Measurements from ENCODE around the gene HOXA13. TPM values are rescaled to one million over a fixed set of nuclear protein-coding genes. Genes with fewer than 3 reads are reported as not detected.
A peak's percentile ranks its signal among the peaks of the same experiment; 100 is the strongest.

The HOXA13 gene
- total RNA-seq, 1 experiment from 2014 or later = not detected

DNA sequence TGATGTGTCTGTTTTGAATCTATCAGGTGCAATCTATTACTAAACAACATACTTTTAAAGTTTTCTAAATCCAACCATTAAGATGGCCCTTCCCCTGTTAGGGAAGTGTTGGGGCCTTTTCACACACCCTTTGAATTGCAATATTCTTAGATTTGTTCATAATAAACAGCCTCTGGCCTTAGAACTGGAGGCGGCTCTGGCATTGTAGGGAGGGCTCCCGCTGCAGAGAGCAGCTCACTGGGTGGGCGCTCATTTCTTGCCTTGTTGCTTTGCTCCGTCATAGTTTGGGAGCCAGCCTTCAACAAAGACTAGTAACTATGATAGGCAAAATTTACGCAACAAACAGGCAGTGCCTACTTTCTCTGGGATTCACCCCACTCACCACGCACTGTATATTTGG lies 21.5 kb downstream of the HOXA13 start:
- no peak overlapping the region for H3K18ac ChIP-seq (ENCODE audit: insufficient read length, low read depth, low read length)
- no peak overlapping the region for H3K27ac Mint-ChIP-seq
- no peak overlapping the region for H4K5ac ChIP-seq (ENCODE audit: insufficient read length, low read depth, low read length)
- no peak overlapping the region for H3K56ac ChIP-seq (ENCODE audit: insufficient read length, low read depth, low read length)
- H3K4me2 ChIP-seq (ENCODE audit: insufficient read depth, insufficient read length, low read length) = no peak overlapping the region
- H3K36me3 Mint-ChIP-seq (ENCODE audit: insufficient read depth in 1 of 3, low read depth in 3 of 3) = no peaks in the 10 kb centered on the region; a peak in 2 of 7 replicates
- no peak overlapping the region for H4K91ac ChIP-seq (ENCODE audit: insufficient read length, low read depth, low read length)
- no peaks in the 10 kb centered on the region for H3K9me3 ChIP-seq (ENCODE audit: control insufficient read depth, low read depth, low read length)
- H3K27ac ChIP-seq (ENCODE audit: insufficient read length, low read depth, low read length) = no peak overlapping the region
- peaks cover 98% of the 10 kb centered on the region for H3K27me3 Mint-ChIP-seq (ENCODE audit: low read depth)
- no peak overlapping the region for H3K9ac ChIP-seq (ENCODE audit: extremely low read depth, insufficient read length, low read length)
- peaks cover 2 to 14% of the 10 kb centered on the region in 2 experiments; a peak in 1 of 5 replicates for H3K9me3 Mint-ChIP-seq
- no peaks in the 10 kb centered on the region for H3K79me1 ChIP-seq (ENCODE audit: insufficient read depth, low read depth, low read length, poor library complexity, severe bottlenecking)
- TF ChIP-seq, protein P1, sequence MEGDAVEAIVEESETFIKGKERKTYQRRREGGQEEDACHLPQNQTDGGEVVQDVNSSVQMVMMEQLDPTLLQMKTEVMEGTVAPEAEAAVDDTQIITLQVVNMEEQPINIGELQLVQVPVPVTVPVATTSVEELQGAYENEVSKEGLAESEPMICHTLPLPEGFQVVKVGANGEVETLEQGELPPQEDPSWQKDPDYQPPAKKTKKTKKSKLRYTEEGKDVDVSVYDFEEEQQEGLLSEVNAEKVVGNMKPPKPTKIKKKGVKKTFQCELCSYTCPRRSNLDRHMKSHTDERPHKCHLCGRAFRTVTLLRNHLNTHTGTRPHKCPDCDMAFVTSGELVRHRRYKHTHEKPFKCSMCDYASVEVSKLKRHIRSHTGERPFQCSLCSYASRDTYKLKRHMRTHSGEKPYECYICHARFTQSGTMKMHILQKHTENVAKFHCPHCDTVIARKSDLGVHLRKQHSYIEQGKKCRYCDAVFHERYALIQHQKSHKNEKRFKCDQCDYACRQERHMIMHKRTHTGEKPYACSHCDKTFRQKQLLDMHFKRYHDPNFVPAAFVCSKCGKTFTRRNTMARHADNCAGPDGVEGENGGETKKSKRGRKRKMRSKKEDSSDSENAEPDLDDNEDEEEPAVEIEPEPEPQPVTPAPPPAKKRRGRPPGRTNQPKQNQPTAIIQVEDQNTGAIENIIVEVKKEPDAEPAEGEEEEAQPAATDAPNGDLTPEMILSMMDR (conservative IDR thresholded peaks at IDR 0.05) = no peak
- no peaks in the 10 kb centered on the region for H3K23me2 ChIP-seq (ENCODE audit: insufficient read length, low read depth, low read length, poor library complexity, severe bottlenecking)
- H3K4me1 ChIP-seq (ENCODE audit: insufficient read depth, low read length) = no peaks in the 10 kb centered on the region
- H2BK5ac ChIP-seq (ENCODE audit: insufficient read length, low read length) = no peak overlapping the region
- no peak overlapping the region for H3T11ph ChIP-seq (ENCODE audit: low read length)
- H3K27me3 ChIP-seq (ENCODE audit: insufficient read depth, low read length) = peaks cover 98% of the 10 kb centered on the region
- no peak overlapping the region for H3K4ac ChIP-seq (ENCODE audit: low read depth, low read length)
- no peak overlapping the region for H2BK12ac ChIP-seq (ENCODE audit: insufficient read length, low read depth, low read length)
- no peak overlapping the region for H3K4me3 Mint-ChIP-seq
- no peak overlapping the region for H2BK120ac ChIP-seq (ENCODE audit: low read depth, low read length, poor library complexity, severe bottlenecking)
- WGBS (ENCODE audit: extremely low coverage, insufficient read length, low lambda C conversion rate) = no CpG with 5 or more reads among the region's 6 CpGs
- H3K14ac ChIP-seq (ENCODE audit: insufficient read depth, low read length) = no peak overlapping the region
- no peaks in the 10 kb centered on the region for H3K79me2 ChIP-seq (ENCODE audit: insufficient read depth, low read length)
- no peak overlapping the region for H2BK15ac ChIP-seq (ENCODE audit: low read depth, low read length)
- no peaks in the 10 kb centered on the region for H4K20me1 ChIP-seq (ENCODE audit: control insufficient read depth, insufficient read depth, insufficient read length)
- H3K23ac ChIP-seq (ENCODE audit: insufficient read length, low read depth, low read length) = no peak overlapping the region
- H3K4me1 Mint-ChIP-seq = peaks cover 3 to 13% of the 10 kb centered on the region in 2 experiments
- peak; percentile 20 for DNase-seq
- no peak overlapping the region for H4K8ac ChIP-seq (replicated peaks; ENCODE audit: insufficient read length, low read depth, low read length)
- H2AK5ac ChIP-seq (ENCODE audit: insufficient read length, low read length) = no peak overlapping the region
- H2AFZ ChIP-seq (ENCODE audit: low read length) = no peak overlapping the region
- H2BK20ac ChIP-seq (ENCODE audit: low read depth, low read length, poor library complexity, severe bottlenecking) = no peak overlapping the region

Measured in H9 (cell line).